ENCODE results near the gene CD40LG.

Gene CD40LG

DNA sequence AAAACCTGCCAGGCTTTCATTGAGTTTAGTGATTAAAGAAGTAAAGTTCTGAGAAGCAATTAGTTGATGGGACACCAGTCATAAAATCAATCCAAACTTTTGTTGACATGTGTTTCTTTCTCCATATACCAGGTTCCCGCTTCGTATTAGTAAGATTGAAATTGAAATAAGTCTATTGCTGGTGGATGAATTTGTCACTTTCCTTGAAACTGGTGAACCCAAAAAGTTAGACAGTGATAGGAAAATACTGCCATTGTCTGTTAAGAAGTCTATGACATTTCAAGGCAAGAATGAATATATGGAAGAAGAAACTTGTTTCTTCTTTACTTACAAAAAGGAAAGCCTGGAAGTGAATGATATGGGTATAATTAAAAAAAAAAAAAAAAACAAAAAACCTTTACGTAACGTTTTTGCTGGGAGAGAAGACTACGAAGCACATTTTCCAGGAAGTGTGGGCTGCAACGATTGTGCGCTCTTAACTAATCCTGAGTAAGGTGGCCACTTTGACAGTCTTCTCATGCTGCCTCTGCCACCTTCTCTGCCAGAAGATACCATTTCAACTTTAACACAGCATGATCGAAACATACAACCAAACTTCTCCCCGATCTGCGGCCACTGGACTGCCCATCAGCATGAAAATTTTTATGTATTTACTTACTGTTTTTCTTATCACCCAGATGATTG is at the start of gene CD40LG:
CD40LG (plus strand) TSS at position 482 of the 684 bp plus-strand sequence; CDS start at position 573, 91 bp downstream.
- H3K4me3 ChIP-seq (ENCODE audit: low read depth, low read length) = no peak within 1 kb of the TSS
- DNase-seq (ENCODE audit: low read depth) = no peak
- no peak for TF ChIP-seq POLR2A (IDR thresholded peaks at IDR 0.05; ENCODE audit: extremely low read depth, insufficient read length)
- TF ChIP-seq MAX (IDR thresholded peaks at IDR 0.05; ENCODE audit: low read depth, low read length) = no peak
- TF ChIP-seq, protein P1, sequence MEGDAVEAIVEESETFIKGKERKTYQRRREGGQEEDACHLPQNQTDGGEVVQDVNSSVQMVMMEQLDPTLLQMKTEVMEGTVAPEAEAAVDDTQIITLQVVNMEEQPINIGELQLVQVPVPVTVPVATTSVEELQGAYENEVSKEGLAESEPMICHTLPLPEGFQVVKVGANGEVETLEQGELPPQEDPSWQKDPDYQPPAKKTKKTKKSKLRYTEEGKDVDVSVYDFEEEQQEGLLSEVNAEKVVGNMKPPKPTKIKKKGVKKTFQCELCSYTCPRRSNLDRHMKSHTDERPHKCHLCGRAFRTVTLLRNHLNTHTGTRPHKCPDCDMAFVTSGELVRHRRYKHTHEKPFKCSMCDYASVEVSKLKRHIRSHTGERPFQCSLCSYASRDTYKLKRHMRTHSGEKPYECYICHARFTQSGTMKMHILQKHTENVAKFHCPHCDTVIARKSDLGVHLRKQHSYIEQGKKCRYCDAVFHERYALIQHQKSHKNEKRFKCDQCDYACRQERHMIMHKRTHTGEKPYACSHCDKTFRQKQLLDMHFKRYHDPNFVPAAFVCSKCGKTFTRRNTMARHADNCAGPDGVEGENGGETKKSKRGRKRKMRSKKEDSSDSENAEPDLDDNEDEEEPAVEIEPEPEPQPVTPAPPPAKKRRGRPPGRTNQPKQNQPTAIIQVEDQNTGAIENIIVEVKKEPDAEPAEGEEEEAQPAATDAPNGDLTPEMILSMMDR (IDR thresholded peaks at IDR 0.05; ENCODE audit: low read depth, low read length) = no peak
- TF ChIP-seq MYC (IDR thresholded peaks at IDR 0.05; ENCODE audit: low read depth, low read length) = no peak

- TF ChIP-seq, protein P1 (IDR thresholded peaks at IDR 0.05; ENCODE audit: low read depth, low read length) = no peak
- no peak for TF ChIP-seq MAX (IDR thresholded peaks at IDR 0.05; ENCODE audit: low read depth, low read length)
- TF ChIP-seq MYC (IDR thresholded peaks at IDR 0.05; ENCODE audit: low read depth, low read length) = no peak
- no peak for TF ChIP-seq POLR2A (IDR thresholded peaks at IDR 0.05; ENCODE audit: extremely low read depth, insufficient read length)
- no peak overlapping the region for H3K4me3 ChIP-seq (ENCODE audit: low read depth, low read length)
- DNase-seq (ENCODE audit: low read depth) = no peak
Observed at GRCh38 chrX:136598631-136599030, 49.3 kb upstream of the CD40LG start.

GRCh38 chrX:136600059-136600458 is 47.9 kb upstream of the CD40LG start:
- TF ChIP-seq, protein P1 (IDR thresholded peaks at IDR 0.05; ENCODE audit: low read depth, low read length) = no peak
- TF ChIP-seq MYC (IDR thresholded peaks at IDR 0.05; ENCODE audit: low read depth, low read length) = no peak
- no peak for TF ChIP-seq POLR2A (IDR thresholded peaks at IDR 0.05; ENCODE audit: extremely low read depth, insufficient read length)
- TF ChIP-seq MAX (IDR thresholded peaks at IDR 0.05; ENCODE audit: low read depth, low read length) = no peak
- no peak overlapping the region for H3K4me3 ChIP-seq (ENCODE audit: low read depth, low read length)
- no peak for DNase-seq (ENCODE audit: low read depth)

GRCh38 chrX:136607236-136607635 is 40.7 kb upstream of the CD40LG start:
- DNase-seq (ENCODE audit: low read depth) = no peak
- no peak for TF ChIP-seq POLR2A (IDR thresholded peaks at IDR 0.05; ENCODE audit: extremely low read depth, insufficient read length)
- no peak for TF ChIP-seq MAX (IDR thresholded peaks at IDR 0.05; ENCODE audit: low read depth, low read length)

DNA sequence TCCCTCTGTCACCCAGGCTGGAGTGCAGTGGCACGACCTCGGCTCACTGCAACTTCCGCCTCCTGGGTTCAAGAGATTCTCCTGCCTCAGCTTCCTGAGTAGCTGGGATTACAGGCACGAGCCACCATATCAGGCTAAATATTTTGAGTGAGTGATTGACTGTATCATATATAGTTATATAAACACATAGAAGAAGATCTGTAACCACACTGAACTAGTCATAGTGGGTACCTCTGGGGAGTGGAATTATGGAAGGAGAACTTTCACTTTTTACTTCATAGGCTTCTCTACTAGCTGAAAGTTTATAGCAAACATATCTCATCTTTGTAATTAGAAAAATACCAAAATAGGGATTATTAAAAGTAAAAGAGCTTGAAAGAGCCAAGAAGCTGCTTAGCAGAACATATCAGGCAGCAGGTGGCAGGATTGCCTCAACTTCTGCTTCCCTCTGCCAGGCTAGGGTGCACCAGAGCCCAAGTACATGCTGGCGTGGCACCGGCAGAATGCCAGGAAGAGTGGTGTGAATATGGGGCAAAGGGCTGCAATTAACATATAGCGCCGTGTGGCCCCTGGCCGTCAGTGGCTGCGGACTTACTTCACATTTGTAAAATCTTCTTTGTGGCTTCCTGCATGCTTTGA is 39.5 kb upstream of the CD40LG start:
- peak; percentile 57 for DNase-seq (ENCODE audit: low read depth)
- TF ChIP-seq POLR2A (IDR thresholded peaks at IDR 0.05; ENCODE audit: extremely low read depth, insufficient read length) (no peak), MYC (IDR thresholded peaks at IDR 0.05; ENCODE audit: low read depth, low read length) (no peak), MAX (IDR thresholded peaks at IDR 0.05; ENCODE audit: low read depth, low read length) (no peak)
- TF ChIP-seq, protein P1 (IDR thresholded peaks at IDR 0.05; ENCODE audit: low read depth, low read length) = peak; percentile 13
- H3K4me3 ChIP-seq (ENCODE audit: low read depth, low read length) = no peak overlapping the region

More at GRCh38 chrX:136607236-136607635, 40.7 kb upstream of the CD40LG start:
- no peak overlapping the region for H3K4me3 ChIP-seq (ENCODE audit: low read depth, low read length)
